Measurements from ENCODE around the gene NFIC.

GRCh38 chr19:3468211-3468610 is 101.8 kb downstream of the NFIC start:
- TF ChIP-seq CTCF (conservative IDR thresholded peaks at IDR 0.05; ENCODE audit: low read length) (no peak), EZH2phosphoT487 (IDR thresholded peaks at IDR 0.05; ENCODE audit: borderline replicate concordance) (no peak)

Measured in Loucy (cell line).